ENCODE results near the gene ANHX.
"Not testable (repeated sequence)": the region's sequence is repeated elsewhere in the genome, so short reads cannot be mapped to it uniquely, and the experiment has no call there.

Gene ANHX

DNA sequence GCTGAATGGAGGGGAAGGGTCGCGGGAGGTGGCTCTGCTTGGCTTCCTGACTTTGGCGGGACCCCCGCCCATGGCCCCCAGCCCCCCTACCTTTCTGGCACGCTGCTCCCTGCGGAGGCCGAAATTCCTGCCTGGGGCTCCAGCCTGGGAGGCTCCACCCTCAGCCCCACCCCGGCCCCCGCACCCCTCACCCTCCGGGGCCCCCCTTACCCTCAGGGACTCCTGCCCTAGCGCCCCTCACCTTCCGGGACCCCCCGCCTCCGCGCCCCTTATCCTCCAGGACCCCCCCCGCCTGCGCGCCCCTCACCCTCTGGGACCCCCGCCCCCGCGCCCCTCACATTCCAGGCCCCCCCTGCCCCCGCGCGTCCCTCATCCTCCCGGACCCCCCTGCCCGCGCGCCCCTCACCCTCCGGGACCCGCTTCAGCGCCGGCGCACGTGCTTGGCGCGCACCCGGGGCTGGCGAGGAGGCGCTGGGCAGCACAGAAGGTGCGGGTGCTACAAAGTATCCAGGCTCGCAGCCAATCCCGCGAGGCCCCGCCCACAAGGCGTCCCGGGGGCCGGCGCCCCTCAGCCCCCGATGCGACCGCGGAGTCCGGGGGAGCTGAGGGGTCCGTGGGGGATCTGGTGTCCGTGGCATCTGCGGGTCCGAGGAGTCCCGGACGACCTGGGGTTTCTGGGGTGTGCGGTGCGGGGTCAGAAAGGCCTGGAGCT is at the start of gene ANHX:
Gene ANHX (minus strand): TSS at position 477 of the 712 bp plus-strand sequence. CDS start 1,521 bp downstream, outside the sequence.
- no peak for DNase-seq (ENCODE audit: low read depth in 2 of 2)

GRCh38 chr12:133264668-133265067 is 29.0 kb upstream of the ANHX start:
- DNase-seq (ENCODE audit: low read depth in 2 of 2) = not testable (repeated sequence)

GRCh38 chr12:133264173-133264572 is 28.5 kb upstream of the ANHX start:
- no peak for DNase-seq (ENCODE audit: low read depth in 2 of 2)

DNA sequence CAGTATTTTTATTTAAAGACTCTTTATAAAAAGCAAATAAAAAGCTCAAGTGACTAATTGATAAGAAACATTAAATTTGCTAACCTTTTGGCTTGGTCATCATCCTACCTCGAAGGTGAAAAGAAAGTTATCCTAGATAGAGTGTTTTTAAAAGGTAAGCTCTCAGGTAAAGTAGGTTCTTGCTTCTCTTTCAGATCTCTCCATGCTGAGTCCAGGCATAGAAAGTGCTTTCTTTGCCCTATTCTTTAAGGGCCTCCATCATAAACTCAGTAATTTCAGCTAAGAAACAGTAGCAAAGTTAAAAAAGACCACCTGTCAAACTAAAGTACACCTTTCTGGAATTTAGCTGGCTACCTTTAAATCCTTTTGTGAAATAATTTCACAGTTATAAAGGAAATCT is 20.6 kb upstream of the ANHX start:
- no peak for DNase-seq (ENCODE audit: low read depth in 2 of 2)

- DNase-seq (ENCODE audit: low read depth in 2 of 2) = not testable (repeated sequence)
Observed at GRCh38 chr12:133255833-133256232, 20.2 kb upstream of the ANHX start.

- DNase-seq (ENCODE audit: low read depth in 2 of 2) = no peak
Observed at GRCh38 chr12:133251732-133252131, 16.1 kb upstream of the ANHX start.

DNA sequence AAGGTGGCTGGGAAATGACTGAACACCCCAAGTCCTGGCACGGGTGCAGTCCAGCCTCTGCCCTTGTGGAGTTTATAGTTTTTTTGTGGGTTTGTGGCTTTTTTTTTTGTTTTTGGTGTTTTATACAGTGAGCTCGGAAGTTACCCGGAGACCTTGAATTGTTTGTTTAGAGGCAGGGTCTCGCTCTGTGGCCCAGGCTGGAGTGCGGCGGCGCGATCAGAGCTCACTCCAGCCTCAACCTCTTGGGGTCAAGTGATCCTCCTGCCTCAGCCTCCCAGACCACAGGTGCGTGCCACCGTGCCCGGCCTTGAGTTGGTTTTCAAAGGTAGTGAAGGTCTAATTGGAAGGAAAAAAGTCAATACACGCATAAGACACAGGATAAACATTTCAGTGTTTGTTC is 879 bp upstream of the ANHX start:
- DNase-seq (ENCODE audit: low read depth in 2 of 2) = no peak

- DNase-seq (ENCODE audit: low read depth in 2 of 2) = no peak
Observed at GRCh38 chr12:133236144-133236543, 467 bp upstream of the ANHX start.

DNA sequence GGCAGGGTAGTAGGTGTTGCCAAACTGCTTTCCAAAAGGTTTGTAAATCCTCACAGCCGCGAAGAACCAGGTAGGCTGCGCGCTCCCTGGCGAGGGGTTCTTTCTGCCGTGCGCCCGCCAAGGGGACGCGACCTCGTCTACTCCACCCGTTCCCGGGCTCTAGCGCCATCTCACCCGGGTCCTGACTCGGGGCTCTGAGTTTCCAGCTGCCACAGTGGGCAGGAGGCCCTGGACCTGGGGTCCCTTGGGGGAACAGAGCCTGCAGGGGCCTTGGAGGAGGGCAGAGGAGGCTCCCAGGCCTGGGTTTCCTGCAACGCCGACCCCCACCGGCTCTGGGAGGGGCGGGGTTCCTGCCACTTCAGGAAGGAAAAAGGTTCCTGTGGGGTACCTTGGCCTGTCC is 706 bp downstream of the ANHX start:
- no peak for DNase-seq (ENCODE audit: low read depth in 2 of 2)

- DNase-seq (ENCODE audit: low read depth in 2 of 2) = no peak
Observed at GRCh38 chr12:133233993-133234564, 1.6 kb downstream of the ANHX start.

DNA sequence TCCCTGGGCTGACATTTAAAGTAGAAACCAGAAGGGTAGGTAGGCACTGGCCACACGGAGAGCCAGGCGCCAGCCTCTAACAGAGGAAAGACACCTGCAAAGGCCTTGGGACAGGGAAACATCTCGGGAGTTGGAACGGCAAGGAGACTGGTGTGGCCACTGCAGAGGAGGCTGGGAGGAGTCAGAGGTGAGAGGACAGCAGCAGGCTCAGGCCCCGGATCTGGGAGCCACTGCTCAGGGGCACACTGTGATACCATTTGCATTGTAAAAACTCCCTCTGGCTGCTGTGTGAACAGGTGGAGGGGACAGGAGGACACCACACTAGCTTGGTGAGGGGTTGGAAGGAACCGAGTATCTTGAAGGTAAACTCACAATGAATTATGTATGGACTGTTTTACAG is 2.7 kb downstream of the ANHX start:
- no peak for DNase-seq (ENCODE audit: low read depth in 2 of 2)

GRCh38 chr12:133231001-133231400 is 4.7 kb downstream of the ANHX start:
- DNase-seq (ENCODE audit: low read depth in 2 of 2) = no peak

DNA sequence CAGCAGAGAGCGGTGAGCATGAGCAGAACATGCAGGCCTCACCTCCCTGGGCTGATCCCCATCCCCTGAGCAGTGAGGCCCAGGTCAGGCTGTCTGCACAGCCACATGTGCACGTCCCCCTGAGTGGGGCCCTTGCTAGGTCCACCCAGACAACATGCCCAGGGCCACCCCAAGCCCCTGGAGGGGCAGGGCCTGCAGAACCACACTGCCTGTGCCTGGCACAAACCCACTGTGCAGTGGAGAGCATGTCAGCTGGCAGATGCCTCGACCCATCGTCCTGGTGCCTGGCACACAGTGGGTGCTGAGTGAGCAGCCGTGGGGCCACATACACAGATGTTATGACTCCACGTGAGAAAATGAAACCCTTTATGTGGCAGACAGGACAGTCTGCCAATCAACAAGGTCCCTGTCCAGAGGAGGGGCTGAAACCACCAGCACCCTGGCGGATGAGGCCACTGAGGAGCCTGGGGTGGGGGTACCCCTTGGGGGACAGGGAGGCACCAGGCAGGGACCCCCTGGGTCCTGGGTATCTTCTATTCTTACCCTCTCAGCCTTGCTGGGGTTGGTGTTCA is 8.3 kb downstream of the ANHX start:
- DNase-seq (ENCODE audit: low read depth in 2 of 2) = no peak

GRCh38 chr12:133226690-133227089 is 9.0 kb downstream of the ANHX start:
- no peak for DNase-seq (ENCODE audit: low read depth in 2 of 2)

DNA sequence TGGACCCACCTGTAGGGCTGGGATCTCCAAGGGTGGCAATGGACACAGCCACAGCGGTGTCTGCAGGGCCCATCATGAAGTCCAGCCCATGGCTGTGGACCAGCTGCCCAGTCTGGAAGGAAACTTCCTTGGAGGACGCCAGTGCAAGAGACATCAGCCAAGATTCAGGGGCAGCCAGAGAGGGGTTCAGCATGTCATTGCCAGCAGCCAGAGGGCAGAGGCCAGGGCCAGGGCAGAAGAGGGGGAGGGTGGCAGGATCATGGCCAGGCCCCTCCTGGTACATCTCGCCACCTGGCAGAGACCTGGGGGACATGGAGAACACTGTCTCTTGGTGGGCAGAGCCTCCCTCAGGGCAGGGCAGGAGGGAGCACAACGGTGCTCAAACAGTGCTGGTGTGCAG is 10.2 kb downstream of the ANHX start:
- DNase-seq (ENCODE audit: low read depth in 2 of 2) = no peak

DNA sequence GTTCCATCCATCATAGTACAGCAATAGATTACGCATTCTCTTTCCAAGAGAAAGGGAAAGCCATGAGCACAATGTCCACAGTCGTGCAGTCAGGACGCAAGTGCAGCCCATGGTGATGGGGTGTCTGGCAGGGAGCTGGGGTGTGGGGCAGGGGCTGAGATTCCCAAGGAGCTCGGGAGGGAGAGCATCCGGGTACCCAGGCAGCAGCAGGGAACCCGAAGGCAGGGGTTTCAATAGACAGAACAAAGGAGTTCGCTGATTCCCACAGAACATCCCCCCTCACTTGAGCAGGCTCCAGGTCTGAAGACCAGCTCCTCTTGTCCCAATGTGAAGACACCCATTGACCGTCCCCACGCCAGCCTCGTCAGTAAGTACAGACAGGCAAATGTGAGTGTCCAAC is 13.5 kb downstream of the ANHX start:
- no peak for DNase-seq (ENCODE audit: low read depth in 2 of 2)

DNA sequence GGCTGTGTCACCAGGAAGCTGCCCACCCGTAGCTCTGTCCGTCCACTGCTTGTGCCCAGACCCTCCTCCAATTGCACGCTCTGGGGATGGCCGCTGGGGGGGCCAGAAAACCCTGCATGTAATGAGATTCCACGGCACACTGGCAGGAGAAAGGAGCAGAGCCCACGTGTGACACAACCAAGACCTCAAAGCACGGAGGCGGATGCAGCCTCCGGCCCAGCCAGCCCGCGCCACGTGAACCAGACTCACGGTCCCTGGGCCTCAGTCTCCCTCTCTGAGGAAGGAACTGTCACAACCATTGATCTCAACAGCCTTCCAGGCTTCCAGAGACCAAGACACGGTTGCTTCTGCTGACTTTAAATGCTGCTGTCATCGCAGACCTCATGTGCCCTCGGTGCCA is 14.4 kb downstream of the ANHX start:
- no peak for DNase-seq (ENCODE audit: low read depth in 2 of 2)

GRCh38 chr12:133220521-133220920 is 15.2 kb downstream of the ANHX start:
- no peak for DNase-seq (ENCODE audit: low read depth in 2 of 2)

GRCh38 chr12:133217219-133217618 is 18.5 kb downstream of the ANHX start:
- no peak for DNase-seq (ENCODE audit: low read depth in 2 of 2)

DNA sequence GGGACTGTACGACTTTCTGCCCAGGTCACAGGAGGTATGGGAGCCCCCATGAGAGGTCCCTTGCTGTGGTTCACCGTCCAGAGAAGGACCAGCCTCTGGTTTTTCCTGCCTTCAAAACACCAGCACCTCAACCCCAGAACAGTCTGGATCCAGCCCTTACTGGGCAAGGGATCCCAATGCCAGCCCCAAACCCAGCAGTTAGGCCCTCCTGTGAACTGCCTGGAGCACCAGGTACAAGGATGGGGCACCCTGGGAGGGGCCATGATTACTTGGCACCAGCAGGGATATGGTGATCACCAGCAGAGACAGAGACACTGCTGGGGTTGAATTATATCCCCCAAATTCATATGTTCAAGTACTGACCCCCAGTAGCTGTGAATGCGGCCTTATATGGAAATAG is 20.0 kb downstream of the ANHX start:
- DNase-seq (ENCODE audit: low read depth in 2 of 2) = no peak

DNA sequence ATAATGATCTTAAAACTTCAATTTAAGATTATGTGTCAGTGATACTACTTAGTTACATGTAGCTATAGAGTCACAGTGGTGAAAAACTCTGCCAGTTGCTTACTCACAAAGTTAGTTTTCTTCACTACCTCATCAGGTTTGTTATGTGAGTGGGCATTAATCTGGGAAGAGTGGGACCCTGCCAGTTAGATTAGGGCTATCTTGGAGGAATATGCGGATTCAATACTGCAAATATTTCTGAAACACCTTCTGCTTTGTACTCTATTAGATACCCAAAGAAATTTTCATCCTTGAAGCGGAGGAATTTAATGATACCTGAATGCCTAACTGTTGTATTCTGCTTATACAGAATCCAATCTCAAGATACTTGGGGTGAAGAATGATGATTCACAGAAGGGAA is 29.3 kb downstream of the ANHX start:
- DNase-seq (ENCODE audit: low read depth in 2 of 2) = no peak

DNA sequence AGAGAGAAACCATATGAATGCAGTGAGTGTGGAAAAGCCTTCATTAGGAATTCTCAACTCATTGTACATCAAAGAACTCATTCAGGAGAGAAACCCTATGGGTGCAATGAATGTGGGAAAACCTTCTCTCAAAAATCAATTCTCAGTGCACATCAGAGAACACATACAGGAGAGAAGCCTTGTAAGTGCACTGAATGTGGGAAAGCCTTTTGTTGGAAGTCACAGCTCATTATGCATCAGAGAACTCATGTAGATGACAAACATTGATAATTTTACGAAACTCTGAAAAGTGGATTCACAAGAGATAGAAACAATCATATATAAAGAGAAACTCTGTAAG is 31.4 kb downstream of the ANHX start:
- DNase-seq (ENCODE audit: low read depth in 2 of 2) = no peak
